ENCODE results near the gene SYCE3. TPM values are rescaled to one million over a fixed set of nuclear protein-coding genes. Genes with fewer than 3 reads are reported as not detected.

Gene SYCE3
- total and polyA plus RNA-seq, 9 donors: not detected

DNA sequence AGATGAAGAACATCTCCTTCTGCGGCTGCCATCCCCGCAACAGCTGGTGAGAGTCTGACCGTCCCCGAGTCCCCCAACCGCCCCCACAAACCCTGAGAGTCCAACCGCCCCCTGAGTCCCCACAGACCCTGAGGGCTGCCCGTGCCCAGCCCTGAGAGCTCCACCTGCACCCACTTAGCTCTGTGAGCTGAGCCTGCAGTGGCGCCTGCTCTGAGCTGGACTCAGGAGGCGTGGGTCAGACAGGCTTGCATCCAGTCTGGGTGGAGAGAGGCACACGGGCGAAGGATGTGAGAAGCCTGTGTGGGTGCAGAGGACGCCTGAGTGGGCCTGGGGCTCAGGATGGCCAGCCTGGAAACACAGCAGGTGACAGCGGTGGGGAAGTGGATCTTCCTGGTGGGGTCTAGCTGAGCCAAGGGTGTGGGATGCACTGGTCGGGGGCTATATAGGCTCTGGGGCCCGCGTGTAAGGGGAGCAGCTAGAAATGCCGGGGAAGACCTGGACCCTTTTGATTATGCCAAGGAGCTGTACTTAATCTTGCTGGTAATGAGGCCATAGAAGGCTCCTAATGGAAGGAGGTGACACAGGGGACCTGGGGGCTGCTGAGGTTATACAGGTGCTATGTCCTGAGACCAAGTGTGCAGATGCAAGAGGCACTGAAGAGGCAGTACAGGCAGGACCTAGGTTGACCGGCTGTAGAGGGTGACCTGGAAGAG is 44.4 kb upstream of the SYCE3 start:
- Histone ChIP-seq H3K4me3 (ENCODE audit: low read length) (no peak overlapping the region), H3K36me3 (ENCODE audit: control insufficient read depth, insufficient read depth, low read length) (no peaks in the 10 kb centered on the region), H3K27me3 (ENCODE audit: control insufficient read depth, insufficient read depth, low read length) (peaks cover 70% of the 10 kb centered on the region), H3K27ac (ENCODE audit: low read length) (no peak overlapping the region), H3K4me1 (ENCODE audit: control insufficient read depth, insufficient read depth, low read length) (no peaks in the 10 kb centered on the region), H3K9me3 (replicated peaks; ENCODE audit: control insufficient read depth, low read depth, low read length) (no peaks in the 10 kb centered on the region)
- WGBS (ENCODE audit: insufficient coverage): 69% methylated on average over 15 of the region's 18 CpGs
- DNase-seq: no peak

- no peak for DNase-seq
- H3K27ac ChIP-seq (ENCODE audit: low read length): no peak overlapping the region
- no peaks in the 10 kb centered on the region for H3K4me1 ChIP-seq (ENCODE audit: control insufficient read depth, insufficient read depth, low read length)
- no peaks in the 10 kb centered on the region for H3K36me3 ChIP-seq (ENCODE audit: control insufficient read depth, insufficient read depth, low read length)
- no peak overlapping the region for H3K4me3 ChIP-seq (ENCODE audit: low read length)
- 75% methylated on average over 14 of the region's 19 CpGs for WGBS (ENCODE audit: insufficient coverage)
- no peaks in the 10 kb centered on the region for H3K9me3 ChIP-seq (replicated peaks; ENCODE audit: control insufficient read depth, low read depth, low read length)
- H3K27me3 ChIP-seq (ENCODE audit: control insufficient read depth, insufficient read depth, low read length): peaks cover 77% of the 10 kb centered on the region
These were observed 43.6 kb upstream of the SYCE3 start for GRCh38 chr22:50606165-50606945.

GRCh38 chr22:50605613-50606074 is 42.9 kb upstream of the SYCE3 start:
- Histone ChIP-seq H3K27ac (ENCODE audit: low read length) (no peak overlapping the region), H3K9me3 (replicated peaks; ENCODE audit: control insufficient read depth, low read depth, low read length) (no peaks in the 10 kb centered on the region), H3K27me3 (ENCODE audit: control insufficient read depth, insufficient read depth, low read length) (peaks cover 79% of the 10 kb centered on the region), H3K4me3 (ENCODE audit: low read length) (no peak overlapping the region), H3K36me3 (ENCODE audit: control insufficient read depth, insufficient read depth, low read length) (no peaks in the 10 kb centered on the region), H3K4me1 (ENCODE audit: control insufficient read depth, insufficient read depth, low read length) (no peaks in the 10 kb centered on the region)
- WGBS (ENCODE audit: insufficient coverage): 81% methylated on average over 18 of the region's 20 CpGs
- DNase-seq: no peak

DNA sequence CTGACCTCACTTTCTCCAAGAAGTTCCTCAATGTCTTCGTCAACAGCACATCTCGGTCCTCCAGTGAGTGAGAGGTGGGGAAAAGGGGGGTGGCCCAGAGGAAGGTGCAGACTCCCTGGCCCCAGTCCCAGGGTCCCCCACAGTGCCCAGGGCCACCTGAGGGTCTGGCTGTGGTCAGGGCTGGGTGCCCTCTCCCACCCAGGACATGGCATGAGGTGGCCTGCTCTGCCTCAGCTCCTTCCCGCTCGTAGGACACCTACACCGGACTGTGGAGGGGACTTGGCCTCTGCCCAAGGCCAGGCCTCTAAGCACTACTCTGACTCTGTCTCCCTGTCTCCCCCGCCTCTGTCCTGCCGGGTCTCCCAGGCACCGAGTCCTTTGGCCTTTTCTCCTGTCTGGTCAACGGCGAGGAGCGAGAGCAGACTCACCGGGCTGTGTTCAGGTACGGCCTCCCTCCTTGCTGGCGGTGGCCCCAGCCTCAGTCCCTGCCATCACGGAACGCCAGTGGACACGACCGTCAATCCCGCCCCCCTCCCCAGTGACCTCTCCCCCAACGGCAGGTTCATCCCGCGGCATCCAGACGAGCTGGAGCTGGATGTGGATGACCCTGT is 42.4 kb upstream of the SYCE3 start:
- no peak overlapping the region for H3K4me3 ChIP-seq (ENCODE audit: low read length)
- H3K4me1 ChIP-seq (ENCODE audit: control insufficient read depth, insufficient read depth, low read length): no peaks in the 10 kb centered on the region
- H3K36me3 ChIP-seq (ENCODE audit: control insufficient read depth, insufficient read depth, low read length): no peaks in the 10 kb centered on the region
- peaks cover 73% of the 10 kb centered on the region for H3K27me3 ChIP-seq (ENCODE audit: control insufficient read depth, insufficient read depth, low read length)
- no peaks in the 10 kb centered on the region for H3K9me3 ChIP-seq (replicated peaks; ENCODE audit: control insufficient read depth, low read depth, low read length)
- no peak for DNase-seq
- 75% methylated on average over 12 of the region's 23 CpGs for WGBS (ENCODE audit: insufficient coverage)
- H3K27ac ChIP-seq (ENCODE audit: low read length): no peak overlapping the region

GRCh38 chr22:50604256-50605001 is 41.7 kb upstream of the SYCE3 start:
- WGBS (ENCODE audit: insufficient coverage): 35% methylated on average over 93 of the region's 103 CpGs
- H3K36me3 ChIP-seq (ENCODE audit: control insufficient read depth, insufficient read depth, low read length): no peaks in the 10 kb centered on the region

DNA sequence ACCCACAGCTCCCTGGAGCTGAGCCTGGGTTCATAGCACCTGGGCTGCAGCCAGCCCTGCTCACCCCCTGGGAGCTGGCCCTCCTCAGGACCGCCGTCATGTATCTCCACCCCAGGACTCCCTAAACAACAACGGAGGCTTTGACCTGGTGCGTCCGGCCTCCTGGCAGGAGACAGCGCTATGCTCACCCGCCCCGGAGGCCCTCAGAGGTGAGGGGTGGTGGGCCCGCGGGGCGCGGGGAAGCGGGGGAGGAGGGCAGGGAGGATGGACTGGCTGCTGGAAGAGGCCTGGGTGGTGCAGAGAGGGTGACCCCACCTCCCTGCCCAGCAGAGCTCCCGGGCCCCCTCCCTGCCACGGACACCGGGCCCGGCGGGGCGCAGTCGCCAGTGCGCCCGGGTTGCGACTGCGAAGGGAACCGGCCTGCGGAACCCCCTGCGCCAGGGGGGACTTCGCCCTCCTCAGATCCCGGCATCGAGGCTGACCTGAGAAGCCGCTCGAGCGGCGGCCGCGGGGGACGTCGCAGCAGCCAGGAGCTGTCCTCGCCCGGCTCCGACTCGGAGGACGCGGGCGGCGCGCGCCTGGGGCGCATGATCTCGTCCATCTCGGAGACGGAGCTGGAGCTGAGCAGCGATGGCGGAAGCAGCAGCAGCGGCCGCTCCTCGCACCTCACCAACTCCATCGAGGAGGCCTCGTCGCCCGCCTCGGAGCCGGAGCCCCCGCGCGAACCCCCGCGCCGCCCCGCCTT is 41.0 kb upstream of the SYCE3 start:
- H3K4me3 ChIP-seq (ENCODE audit: low read length): no peak overlapping the region
- WGBS (ENCODE audit: insufficient coverage): 5% methylated on average over 66 of the region's 70 CpGs
- no peak for DNase-seq
- H3K27me3 ChIP-seq (ENCODE audit: control insufficient read depth, insufficient read depth, low read length): peaks cover 82% of the 10 kb centered on the region
- no peaks in the 10 kb centered on the region for H3K36me3 ChIP-seq (ENCODE audit: control insufficient read depth, insufficient read depth, low read length)
- peaks cover 3% of the 10 kb centered on the region for H3K4me1 ChIP-seq (ENCODE audit: control insufficient read depth, insufficient read depth, low read length)
- H3K27ac ChIP-seq (ENCODE audit: low read length): no peak overlapping the region
- no peaks in the 10 kb centered on the region for H3K9me3 ChIP-seq (replicated peaks; ENCODE audit: control insufficient read depth, low read depth, low read length)

More at GRCh38 chr22:50604256-50605001, 41.7 kb upstream of the SYCE3 start:
- Histone ChIP-seq H3K27me3 (ENCODE audit: control insufficient read depth, insufficient read depth, low read length) (peaks cover 78% of the 10 kb centered on the region), H3K4me1 (ENCODE audit: control insufficient read depth, insufficient read depth, low read length) (peaks cover 3% of the 10 kb centered on the region), H3K27ac (ENCODE audit: low read length) (no peak overlapping the region), H3K9me3 (replicated peaks; ENCODE audit: control insufficient read depth, low read depth, low read length) (no peaks in the 10 kb centered on the region), H3K4me3 (ENCODE audit: low read length) (no peak overlapping the region)
- no peak for DNase-seq

DNA sequence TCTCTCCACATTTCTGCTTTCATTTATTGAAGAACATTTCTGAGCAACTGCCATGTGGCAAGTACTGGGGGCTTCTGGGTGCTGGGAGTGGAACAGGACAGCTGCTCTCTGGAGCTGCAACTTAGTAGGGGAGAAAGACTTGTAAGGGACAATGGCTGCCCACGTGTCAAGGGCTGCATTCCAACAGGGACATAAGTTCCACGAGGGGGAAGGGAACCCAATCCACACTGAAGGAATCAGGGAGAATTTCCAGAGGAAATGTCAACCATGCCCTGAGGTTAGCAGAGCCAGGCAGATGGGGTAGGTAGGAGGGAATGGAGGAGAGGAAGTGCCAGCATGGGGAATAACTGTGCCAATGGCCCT is 39.6 kb upstream of the SYCE3 start:
- peaks cover 3% of the 10 kb centered on the region for H3K4me1 ChIP-seq (ENCODE audit: control insufficient read depth, insufficient read depth, low read length)
- H3K27me3 ChIP-seq (ENCODE audit: control insufficient read depth, insufficient read depth, low read length): peaks cover 81% of the 10 kb centered on the region
- 34% methylated on average over 2 of the region's 2 CpGs for WGBS (ENCODE audit: insufficient coverage)

GRCh38 chr22:50601669-50602337 is 39.1 kb upstream of the SYCE3 start:
- WGBS (ENCODE audit: insufficient coverage): 33% methylated on average over 10 of the region's 12 CpGs
- Histone ChIP-seq H3K4me3 (ENCODE audit: low read length) (no peak overlapping the region), H3K9me3 (replicated peaks; ENCODE audit: control insufficient read depth, low read depth, low read length) (no peaks in the 10 kb centered on the region), H3K36me3 (ENCODE audit: control insufficient read depth, insufficient read depth, low read length) (no peaks in the 10 kb centered on the region), H3K27me3 (ENCODE audit: control insufficient read depth, insufficient read depth, low read length) (peaks cover 78% of the 10 kb centered on the region), H3K4me1 (ENCODE audit: control insufficient read depth, insufficient read depth, low read length) (peaks cover 3% of the 10 kb centered on the region), H3K27ac (ENCODE audit: low read length) (no peak overlapping the region)
- DNase-seq: no peak

More for the DNA sequence above, 39.6 kb upstream of the SYCE3 start:
- Histone ChIP-seq H3K9me3 (replicated peaks; ENCODE audit: control insufficient read depth, low read depth, low read length) (no peaks in the 10 kb centered on the region), H3K27ac (ENCODE audit: low read length) (no peak overlapping the region), H3K36me3 (ENCODE audit: control insufficient read depth, insufficient read depth, low read length) (no peaks in the 10 kb centered on the region), H3K4me3 (ENCODE audit: low read length) (no peak overlapping the region)
- DNase-seq: no peak
